NCI-H1417 (cell line): ENCODE measurements around the gene GSC.
"Not testable (repeated sequence)": the region's sequence is repeated elsewhere in the genome, so short reads cannot be mapped to it uniquely, and the experiment has no call there.

Experiments used
- DNase-seq, 3 experiments: peaks; one replicate each; lab custom pipeline; 2025; lab: John Stamatoyannopoulos, UW

GSC gene

GRCh38 chr14:94771906-94772490 is 2.1 kb upstream of the GSC start:
- no peak for DNase-seq

- no peak for DNase-seq
These were observed 1.4 kb upstream of the GSC start for GRCh38 chr14:94771158-94771905.

- no peak for DNase-seq
These were observed 873 bp upstream of the GSC start for GRCh38 chr14:94770815-94771157.

GRCh38 chr14:94770251-94770749 is 387 bp upstream of the GSC start:
- DNase-seq = no peak

GRCh38 chr14:94768521-94769390 is 1.2 kb downstream of the GSC start:
- DNase-seq = no peak

GRCh38 chr14:94768141-94768520 is 1.8 kb downstream of the GSC start:
- no peak for DNase-seq

- no peak for DNase-seq
These were observed 2.5 kb downstream of the GSC start for GRCh38 chr14:94767321-94767878.

GRCh38 chr14:94764573-94764972 is 5.3 kb downstream of the GSC start:
- DNase-seq = no peak

- DNase-seq = no peak
These were observed 7.5 kb downstream of the GSC start for GRCh38 chr14:94762431-94762830.

GRCh38 chr14:94761997-94762377 is 7.9 kb downstream of the GSC start:
- DNase-seq = no peak

- peak in 1 of 3 experiments; percentile 74 for DNase-seq
These were observed 8.4 kb downstream of the GSC start for GRCh38 chr14:94761348-94761996.

GRCh38 chr14:94756310-94756882 is 13.5 kb downstream of the GSC start:
- DNase-seq = no peak

- no peak for DNase-seq
These were observed 15.4 kb downstream of the GSC start for GRCh38 chr14:94754391-94754942.

- no peak for DNase-seq
These were observed 17.1 kb downstream of the GSC start for GRCh38 chr14:94752591-94753436.

GRCh38 chr14:94751956-94752355 is 18.0 kb downstream of the GSC start:
- DNase-seq = no peak

GRCh38 chr14:94751321-94751720 is 18.6 kb downstream of the GSC start:
- no peak for DNase-seq

- no peak for DNase-seq
These were observed 19.5 kb downstream of the GSC start for GRCh38 chr14:94750371-94750770.

GRCh38 chr14:94748667-94749347 is 21.1 kb downstream of the GSC start:
- peak; percentile 22 to 63 (median 47) for DNase-seq

- no peak for DNase-seq
These were observed 22.2 kb downstream of the GSC start for GRCh38 chr14:94747739-94748138.

- not testable (repeated sequence) for DNase-seq
These were observed 22.8 kb downstream of the GSC start for GRCh38 chr14:94747153-94747552.
